OCI-LY7 (cell line): ENCODE measurements around the gene EPHX1. TPM values are rescaled to one million over a fixed set of nuclear protein-coding genes. Genes with fewer than 3 reads are reported as not detected.

Experiments
- BruUV-seq: library from RNA; stranded (reverse); fragments of 400-500 nt; replicated peaks from 2 replicates; lab custom pipeline; 2021; lab: Mats Ljungman, UMichigan
- CTCF ChIA-PET: fragments of 300-600 bp; sonication (Branson Sonifier 250); formaldehyde crosslinking; loops from one replicate; lab custom pipeline; 2022; ENCODE audit warnings: antibody characterized with exemption; ENCODE audit not compliant: unreplicated experiment; lab: Charles Lee
- POLR2A ChIA-PET: fragments of 300-600 bp; sonication (Branson Sonifier 250); formaldehyde crosslinking; loops from one replicate; lab custom pipeline; 2022; ENCODE audit warnings: antibody characterized with exemption; lab: Charles Lee
- DNase-seq: peaks from one replicate; pipeline ENCODE4 v3.0.0-alpha.2; 2015; ENCODE audit warnings: low spot score
- H2AFZ ChIP-seq: fragments of 200-600 bp; sonication (generic), shearing (Covaris generic); 2 replicates; pipeline ENCODE4 v1.6.1; 2014; ENCODE audit warnings: mild to moderate bottlenecking, antibody characterized with exemption, low read length, moderate library complexity
- H3K27ac ChIP-seq: fragments of 200-600 bp; sonication (generic); 2 replicates; pipeline ENCODE4 v1.5.1; 2014; ENCODE audit warnings: mixed run types, low read depth, mild to moderate bottlenecking, moderate library complexity, low read length, inconsistent platforms; ENCODE audit not compliant: poor library complexity, severe bottlenecking
- H3K36me3 ChIP-seq: fragments of 200-600 bp; sonication (generic); 2 replicates; pipeline ENCODE4 v1.6.1; 2014; ENCODE audit warnings: mild to moderate bottlenecking, antibody characterized with exemption, low read length, moderate library complexity, mixed read lengths; ENCODE audit not compliant: insufficient read depth
- H3K4me1 ChIP-seq: fragments of 200-600 bp; sonication (generic); 2 replicates; pipeline ENCODE4 v1.5.1; 2014; ENCODE audit warnings: mild to moderate bottlenecking, low read length; ENCODE audit not compliant: insufficient read depth, poor library complexity, severe bottlenecking
- H3K4me2 ChIP-seq: fragments of 200-600 bp; sonication (generic); 2 replicates; pipeline ENCODE4 v1.6.1; 2014; ENCODE audit warnings: mild to moderate bottlenecking, low read length
- H3K4me3 ChIP-seq: fragments of 200-600 bp; sonication (generic); 2 replicates; pipeline ENCODE4 v1.5.1; 2014; ENCODE audit warnings: mild to moderate bottlenecking, low read depth, low read length; ENCODE audit not compliant: poor library complexity, severe bottlenecking
- H3K79me2 ChIP-seq: fragments of 200-600 bp; sonication (generic); 2 replicates; pipeline ENCODE4 v1.6.1; 2016; ENCODE audit warnings: low read depth, mild to moderate bottlenecking, low read length, moderate library complexity, mixed read lengths; ENCODE audit not compliant: insufficient read depth
- H3K9me2 ChIP-seq: fragments of 200-600 bp; sonication (generic); 2 replicates; pipeline ENCODE4 v1.6.1; 2016; ENCODE audit warnings: mild to moderate bottlenecking, low read length, mixed read lengths; ENCODE audit not compliant: insufficient read depth
- H3K9me3 ChIP-seq: fragments of 200-600 bp; sonication (generic); 2 replicates; pipeline ENCODE4 v1.6.1; 2014; ENCODE audit warnings: mild to moderate bottlenecking, mixed run types, low read length, mixed read lengths
- H4K20me1 ChIP-seq: fragments of 200-600 bp; sonication (generic); 2 replicates; pipeline ENCODE4 v1.6.1; 2014; ENCODE audit warnings: mild to moderate bottlenecking, antibody characterized with exemption, low read length, moderate library complexity, mixed read lengths; ENCODE audit not compliant: insufficient read depth
- CTCF ChIP-seq: fragments of 200-600 bp; sonication (generic); conservative IDR thresholded peaks from 2 replicates; pipeline ENCODE4 v1.5.1; 2014; ENCODE audit warnings: mild to moderate bottlenecking, antibody characterized with exemption, low read length, moderate library complexity, mixed read lengths
- EZH2phosphoT487 ChIP-seq: fragments of 200-600 bp; sonication (generic); IDR thresholded peaks from 2 replicates; pipeline ENCODE4 v1.6.1; 2018; ENCODE audit warnings: low read depth, borderline replicate concordance, mild to moderate bottlenecking, mixed run types, antibody characterized with exemption, low read length, moderate library complexity, mixed read lengths
- intact Hi-C: fragments of 100-400 bp; cut with micrococcal nuclease; formaldehyde crosslinking; loops from one replicate; pipeline ENCODE4 v1.10.0; 2022; ENCODE audit not compliant: unreplicated experiment
- total RNA-seq, 2 experiments: library from RNA; depleted of rRNA in 1 of 2; stranded (reverse); fragments of >200 nt in 1 of 2; shearing (Covaris generic) in 1 of 2; gene quantifications; 2 replicates each; pipeline ENCODE4 v1.2.3, GENCODE V29; 2014 to 2022

The EPHX1 gene
- total RNA-seq, 2 experiments from 2014 or later = 0.44 to 1.3 TPM

GRCh38 chr1:225888289-225888897 lies 78.5 kb downstream of the EPHX1 start:
- intact Hi-C loops = no loop called here
- H3K36me3 ChIP-seq = no peaks in the 10 kb centered on the region
- no peak for DNase-seq
- H3K4me2 ChIP-seq = no peak overlapping the region
- H2AFZ ChIP-seq = no peak overlapping the region
- TF ChIP-seq CTCF (no peak), EZH2phosphoT487 (no peak)
- H3K79me2 ChIP-seq = no peaks in the 10 kb centered on the region
- H3K9me2 ChIP-seq = no peaks in the 10 kb centered on the region
- no peaks in the 10 kb centered on the region for H3K9me3 ChIP-seq
- POLR2A ChIA-PET = interaction anchor here (1.0 to 1.3 kb wide), 2 partner anchors 12 to 32 kb away, joined by 3 read pairs; no protein-coding TSS in a partner anchor
- no peak overlapping the region for H3K4me3 ChIP-seq
- CTCF ChIA-PET = interaction anchor here (0.6 kb wide), 1 partner anchor 9 kb away, joined by 3 read pairs; no protein-coding TSS in a partner anchor
- no peak overlapping the region for H3K27ac ChIP-seq
- H3K4me1 ChIP-seq = peaks cover under 1% of the 10 kb centered on the region
- BruUV-seq = no TSS peak
- H4K20me1 ChIP-seq = no peaks in the 10 kb centered on the region

GRCh38 chr1:225888898-225889601 lies 79.1 kb downstream of the EPHX1 start, which contains the start of gene LEFTY1:
TSS of gene LEFTY1 (minus strand) at chr1:225889146. CDS start at chr1:225889066, 80 bp downstream.
- no peaks in the 10 kb centered on the region for H3K9me3 ChIP-seq
- H3K4me3 ChIP-seq = no peak within 1 kb of the TSS
- H3K4me2 ChIP-seq = no peak within 1 kb of the TSS
- H3K79me2 ChIP-seq = no peaks in the 10 kb centered on the region
- BruUV-seq = no TSS peak
- CTCF ChIA-PET = interaction anchor here (0.6 kb wide), 2 partner anchors 8 to 188 kb away, joined by 3 read pairs; no protein-coding TSS in a partner anchor
- H3K27ac ChIP-seq = no peak within 1 kb of the TSS
- H2AFZ ChIP-seq = no peak within 1 kb of the TSS
- H3K9me2 ChIP-seq = no peaks in the 10 kb centered on the region
- H4K20me1 ChIP-seq = no peaks in the 10 kb centered on the region
- no peak for TF ChIP-seq EZH2phosphoT487
- no peak for TF ChIP-seq CTCF
- no peak for DNase-seq
- H3K36me3 ChIP-seq = no peaks in the 10 kb centered on the region
- no peaks in the 10 kb centered on the region for H3K4me1 ChIP-seq
- POLR2A ChIA-PET = interaction anchor here (0.6 to 1.3 kb wide), 4 partner anchors 12 to 77 kb away, joined by 3 to 4 read pairs (median 3); no protein-coding TSS in a partner anchor
- intact Hi-C loops = no loop called here
